ENCODE results near the gene DAAM1. TPM values are rescaled to one million over a fixed set of nuclear protein-coding genes. Genes with fewer than 3 reads are reported as not detected.

Gene DAAM1
- total and polyA plus RNA-seq, 12 donors, result 22.8 to 102 (median 75.2) TPM

DNA sequence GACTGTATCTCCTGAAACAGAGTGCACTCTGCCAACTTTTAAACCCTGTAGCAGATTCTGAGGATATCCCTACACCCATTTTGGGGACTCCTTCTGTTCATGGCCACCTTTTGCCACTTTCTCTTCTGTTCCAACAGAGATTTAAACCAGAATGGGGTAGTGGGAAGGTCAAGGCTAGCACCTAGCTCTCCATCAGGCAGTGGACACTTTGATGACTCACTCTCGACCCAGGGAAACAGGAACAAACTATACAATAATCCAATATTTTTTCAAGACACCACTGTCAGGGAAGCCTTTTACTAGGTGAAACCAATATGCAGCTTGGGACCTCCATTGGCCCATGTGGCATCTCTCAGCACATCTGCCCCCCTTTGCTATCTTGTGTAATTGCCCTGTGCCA, 103.6 kb downstream of the DAAM1 start:
- peak overlapping the region in 5 of 10 donors; percentile 43 to 76 (median 59) for H3K27ac ChIP-seq
- H3K4me1 ChIP-seq, result peaks cover 14 to 52% (median 40%) of the 10 kb centered on the region in 9 donors
- TF ChIP-seq, protein P1, sequence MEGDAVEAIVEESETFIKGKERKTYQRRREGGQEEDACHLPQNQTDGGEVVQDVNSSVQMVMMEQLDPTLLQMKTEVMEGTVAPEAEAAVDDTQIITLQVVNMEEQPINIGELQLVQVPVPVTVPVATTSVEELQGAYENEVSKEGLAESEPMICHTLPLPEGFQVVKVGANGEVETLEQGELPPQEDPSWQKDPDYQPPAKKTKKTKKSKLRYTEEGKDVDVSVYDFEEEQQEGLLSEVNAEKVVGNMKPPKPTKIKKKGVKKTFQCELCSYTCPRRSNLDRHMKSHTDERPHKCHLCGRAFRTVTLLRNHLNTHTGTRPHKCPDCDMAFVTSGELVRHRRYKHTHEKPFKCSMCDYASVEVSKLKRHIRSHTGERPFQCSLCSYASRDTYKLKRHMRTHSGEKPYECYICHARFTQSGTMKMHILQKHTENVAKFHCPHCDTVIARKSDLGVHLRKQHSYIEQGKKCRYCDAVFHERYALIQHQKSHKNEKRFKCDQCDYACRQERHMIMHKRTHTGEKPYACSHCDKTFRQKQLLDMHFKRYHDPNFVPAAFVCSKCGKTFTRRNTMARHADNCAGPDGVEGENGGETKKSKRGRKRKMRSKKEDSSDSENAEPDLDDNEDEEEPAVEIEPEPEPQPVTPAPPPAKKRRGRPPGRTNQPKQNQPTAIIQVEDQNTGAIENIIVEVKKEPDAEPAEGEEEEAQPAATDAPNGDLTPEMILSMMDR (IDR thresholded peaks at IDR 0.05), result no peak

GRCh38 chr14:59292921-59293534, 104.6 kb downstream of the DAAM1 start:
- Histone ChIP-seq H3K36me3 (peaks cover 0 to 27% (median 4%) of the 10 kb centered on the region in 9 donors), H3K4me3 (no peak overlapping the region), H3K4me1 (peaks cover 15 to 62% (median 48%) of the 10 kb centered on the region in 9 donors), H3K9me3 (no peaks in the 10 kb centered on the region), H3K27ac (peak overlapping the region in 8 of 10 donors; percentile 12 to 76 (median 56)), H3K27me3 (no peaks in the 10 kb centered on the region)
- intact Hi-C loops (cut with DNase I), result no loop called here
- WGBS, 2 donors, result 65 to 66% methylated on average over 4 of the region's 4 CpGs
- TF ChIP-seq, protein P1 (IDR thresholded peaks at IDR 0.05), result no peak
- DNase-seq, result no peak
- peak in 2 of 8 donors; percentile 24 to 26 for ATAC-seq

More for the DNA sequence above, 103.6 kb downstream of the DAAM1 start:
- Histone ChIP-seq H3K9me3 (no peaks in the 10 kb centered on the region), H3K4me3 (no peak overlapping the region), H3K27me3 (no peaks in the 10 kb centered on the region), H3K36me3 (peaks cover 0 to 27% (median 4%) of the 10 kb centered on the region in 9 donors)
- ATAC-seq (no peak), DNase-seq (no peak)
- 90 to 96% methylated on average over 1 of the region's 1 CpG for WGBS, 2 donors
- intact Hi-C loops (cut with DNase I), result no loop called here

- ATAC-seq, result peak; percentile 69 to 86 (median 78)
- DNase-seq, result peak; percentile 35 to 60
Measured at GRCh38 chr14:59293935-59294661, 105.6 kb downstream of the DAAM1 start.

DNA sequence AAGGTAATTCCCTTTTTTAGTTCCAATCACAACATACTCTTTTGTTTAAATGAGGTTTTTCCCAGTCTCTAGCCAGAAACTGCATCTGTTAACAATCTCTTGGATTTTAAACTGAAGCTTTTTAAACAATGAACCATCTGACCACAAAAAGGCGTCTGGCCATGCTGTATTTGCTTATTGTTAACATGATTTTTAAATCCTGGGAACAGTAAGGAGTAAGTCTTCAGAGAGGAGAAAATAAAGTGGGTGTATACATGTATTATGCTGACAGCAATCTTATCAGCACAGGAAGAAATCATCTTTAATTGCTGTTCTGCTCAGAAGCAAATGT, 106.2 kb downstream of the DAAM1 start:
- ATAC-seq, result peak in 5 of 8 donors; percentile 2 to 25 (median 15)
- no peak overlapping the region for H3K4me3 ChIP-seq

More at GRCh38 chr14:59293935-59294661, 105.6 kb downstream of the DAAM1 start:
- Histone ChIP-seq H3K27ac (peak overlapping the region in 9 of 10 donors; percentile 9 to 76 (median 58)), H3K4me3 (no peak overlapping the region), H3K36me3 (peaks cover 0 to 27% (median 4%) of the 10 kb centered on the region in 9 donors), H3K9me3 (no peaks in the 10 kb centered on the region), H3K27me3 (no peaks in the 10 kb centered on the region), H3K4me1 (peaks cover 15 to 71% (median 50%) of the 10 kb centered on the region in 9 donors)
- TF ChIP-seq, protein P1 (IDR thresholded peaks at IDR 0.05), result no peak
- 56 to 57% methylated on average over 8 of the region's 8 CpGs for WGBS, 2 donors
- intact Hi-C loops (cut with DNase I), result no loop called here

More for the DNA sequence above, 106.2 kb downstream of the DAAM1 start:
- WGBS, 2 donors, result 64 to 66% methylated on average over 1 of the region's 1 CpG
- TF ChIP-seq, protein P1 (IDR thresholded peaks at IDR 0.05), result no peak
- no peak for DNase-seq
- intact Hi-C loops (cut with DNase I), result no loop called here
- no peaks in the 10 kb centered on the region for H3K27me3 ChIP-seq
- no peaks in the 10 kb centered on the region for H3K9me3 ChIP-seq
- peaks cover 15 to 75% (median 52%) of the 10 kb centered on the region in 9 donors for H3K4me1 ChIP-seq
- peak overlapping the region in 8 of 10 donors; percentile 37 to 76 (median 58) for H3K27ac ChIP-seq
- H3K36me3 ChIP-seq, result peaks cover 0 to 27% (median 4%) of the 10 kb centered on the region in 9 donors
